ENCODE results near the gene MAPK8.

The MAPK8 gene

DNA sequence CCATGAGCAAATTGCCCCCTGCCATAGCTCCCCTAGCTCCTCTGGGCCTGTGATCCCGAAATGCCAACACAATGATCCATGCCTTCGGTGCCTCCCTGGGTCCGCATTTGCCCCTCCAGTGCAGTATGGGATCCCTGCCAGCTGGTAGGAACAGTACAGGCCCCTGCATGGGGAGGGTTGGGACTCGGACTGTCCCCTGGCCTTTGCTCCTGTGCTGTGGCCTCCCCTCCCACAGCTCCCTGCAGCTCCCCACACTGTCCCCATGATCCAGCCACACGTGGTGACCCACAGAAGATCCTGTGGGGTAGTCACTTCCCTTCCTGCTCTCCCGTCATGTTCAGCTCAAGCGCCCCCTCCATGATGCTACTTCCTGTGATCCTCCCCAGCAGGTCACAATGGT is 140.3 kb downstream of the MAPK8 start:
- in situ Hi-C loops (cut with MboI; ENCODE audit: low sequenced_read_pairs), result no loop called here

DNA sequence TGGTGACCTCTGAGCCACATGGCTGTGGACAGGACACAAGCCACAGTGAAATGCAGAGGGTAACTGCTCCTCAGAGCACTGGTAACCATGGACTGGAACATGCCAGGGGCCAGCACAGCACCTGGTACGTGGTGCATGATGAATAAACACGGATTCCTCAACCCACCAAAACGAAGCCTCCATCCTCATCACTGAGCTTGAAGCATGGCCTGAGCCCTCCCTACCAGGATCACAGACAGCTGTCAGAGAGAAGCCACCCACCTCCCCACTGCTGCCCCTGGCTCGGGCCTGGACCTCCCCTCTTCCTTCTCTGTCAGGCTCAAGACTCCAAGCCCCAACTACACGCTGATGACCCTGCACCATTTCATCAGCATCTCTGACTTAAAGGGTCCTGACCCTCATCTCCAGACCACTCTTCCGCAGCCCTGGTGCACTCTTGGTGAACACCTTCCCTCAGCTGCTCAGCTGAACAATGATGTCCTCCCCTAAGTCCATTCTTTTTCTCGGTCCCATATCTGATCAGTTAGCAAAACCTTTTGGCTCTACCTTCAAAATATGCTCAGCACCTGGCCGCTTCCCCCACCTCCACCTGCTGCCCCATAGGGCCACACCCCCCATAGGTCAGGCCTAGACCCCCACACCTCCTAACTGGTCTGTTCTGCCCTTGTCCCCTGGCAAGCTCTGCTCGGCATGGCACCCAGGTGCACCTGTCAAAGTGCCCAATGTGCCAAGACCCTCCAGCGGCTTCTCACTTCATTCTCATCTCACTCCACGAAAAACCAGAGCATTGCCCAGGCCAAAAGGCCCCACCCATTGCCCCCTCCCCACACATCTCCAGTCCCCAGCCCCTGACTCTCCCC is 141.1 kb downstream of the MAPK8 start:
- in situ Hi-C loops (cut with MboI; ENCODE audit: low sequenced_read_pairs), result no loop called here

DNA sequence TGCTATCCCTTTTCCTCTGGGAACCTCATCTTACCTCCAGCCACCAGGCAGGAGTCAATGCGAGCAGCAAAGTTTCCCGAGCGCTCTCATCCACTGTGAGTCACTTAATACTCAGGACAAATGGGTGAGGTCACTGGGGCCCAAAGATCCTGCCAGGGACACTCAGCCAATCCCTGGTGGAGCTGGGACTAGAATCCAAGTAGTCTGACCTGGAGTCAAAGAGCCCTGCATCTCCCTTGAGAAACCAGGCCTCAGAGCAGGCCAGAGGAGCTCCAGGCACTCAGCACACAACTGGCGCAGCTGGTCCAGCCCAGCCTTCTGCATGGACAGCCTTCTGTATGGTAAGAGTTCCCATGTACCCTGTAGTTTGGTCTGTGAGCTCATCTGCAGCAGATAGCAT is 142.3 kb downstream of the MAPK8 start:
- in situ Hi-C loops (cut with MboI; ENCODE audit: low sequenced_read_pairs), result no loop called here

DNA sequence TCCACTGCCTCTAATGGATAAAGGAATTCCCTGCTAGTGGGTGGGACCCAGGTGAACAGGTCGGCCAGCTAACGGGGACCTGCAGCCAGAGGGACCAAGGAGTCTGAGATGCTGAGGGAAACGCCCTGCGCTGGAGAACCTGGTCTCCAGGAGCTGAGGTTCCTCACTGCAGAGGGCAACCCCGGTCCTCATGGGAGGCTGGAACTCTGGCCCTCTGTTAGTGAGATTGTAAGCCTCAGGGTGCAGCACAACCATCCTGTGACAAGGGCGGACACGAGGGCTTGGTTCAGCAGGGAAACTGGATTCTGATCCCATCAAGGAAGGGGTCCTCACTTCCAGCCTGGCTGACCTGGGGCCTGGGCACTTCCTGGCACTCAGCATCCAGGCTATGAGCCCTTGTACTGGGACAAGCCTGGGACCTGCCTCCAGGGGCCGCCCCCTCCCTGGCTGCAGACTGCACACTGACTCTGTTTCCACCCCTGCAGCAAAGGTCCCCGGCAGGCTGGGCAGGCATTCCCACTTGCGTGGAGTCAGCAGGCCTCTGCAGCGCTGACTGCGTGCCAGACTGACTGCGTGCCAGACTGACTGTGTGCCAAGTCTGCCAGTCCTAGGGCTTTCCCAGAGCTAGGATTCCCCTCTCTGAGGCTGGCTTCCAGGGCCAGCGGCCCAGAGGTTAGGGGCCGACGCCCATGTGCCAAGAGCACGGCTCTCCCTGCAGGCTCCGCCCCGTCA is 143.2 kb downstream of the MAPK8 start:
- in situ Hi-C loops (cut with MboI; ENCODE audit: low sequenced_read_pairs), result no loop called here

DNA sequence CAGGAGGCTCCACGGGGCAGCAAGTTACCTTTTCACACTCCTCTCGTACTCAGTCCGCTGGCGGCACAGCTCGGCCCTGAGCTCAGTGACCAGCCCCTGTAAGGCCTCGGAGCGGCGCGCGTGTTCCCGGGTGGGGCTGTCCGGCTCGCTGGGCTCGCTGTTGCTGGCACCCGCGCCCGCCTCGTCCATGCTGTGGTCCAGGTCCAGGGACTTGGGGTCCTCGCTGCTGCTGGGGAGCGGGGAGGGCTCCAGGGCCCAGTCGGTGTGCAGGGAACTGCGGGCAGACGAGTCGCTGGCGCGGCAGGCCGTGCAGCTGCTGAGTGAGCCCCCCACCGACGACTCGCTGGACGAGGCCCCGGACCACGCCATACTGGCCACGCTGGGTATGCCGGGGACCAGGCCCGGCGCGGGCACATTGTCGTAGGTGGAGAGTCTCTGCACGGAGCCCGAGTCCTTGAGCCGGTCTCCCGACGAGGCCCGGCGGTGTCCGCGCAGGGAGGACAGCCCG is 143.8 kb downstream of the MAPK8 start:
- in situ Hi-C loops (cut with MboI; ENCODE audit: low sequenced_read_pairs), result no loop called here

DNA sequence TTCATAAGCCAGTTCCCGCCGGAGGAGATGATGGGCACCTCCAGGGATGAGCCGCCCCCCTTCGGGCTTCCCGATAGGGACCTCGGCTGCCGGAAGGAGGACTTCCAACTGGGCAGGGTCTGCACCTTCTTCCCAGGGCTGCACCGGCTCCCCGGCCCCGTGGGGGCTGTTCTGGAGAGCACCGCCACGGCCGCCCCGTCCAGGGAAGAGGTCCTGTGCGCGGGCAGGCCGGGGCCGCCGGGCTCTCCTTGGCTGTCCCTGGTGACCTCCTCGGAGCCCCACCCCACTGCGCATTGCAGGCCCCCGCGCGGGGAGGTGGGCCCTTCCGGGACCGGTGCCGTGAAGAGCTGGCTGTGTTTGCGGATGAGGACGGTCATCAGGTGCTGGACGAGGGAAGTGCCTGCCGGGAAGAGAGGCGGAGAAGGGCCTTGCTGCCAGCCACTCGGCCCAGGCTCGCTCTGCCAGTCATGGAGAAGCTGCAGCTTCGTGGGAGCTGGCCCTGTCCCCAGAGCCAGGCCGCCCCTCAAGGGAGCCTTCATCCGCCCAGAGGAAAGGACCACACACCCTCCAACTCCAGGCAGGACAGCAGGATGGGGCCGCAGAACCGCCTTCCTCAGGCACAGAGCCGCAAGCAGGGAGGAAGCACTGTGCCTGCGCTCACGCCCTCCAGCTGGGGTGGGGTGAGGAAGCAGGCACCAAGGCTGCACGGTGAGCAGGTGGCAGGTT is 144.4 kb downstream of the MAPK8 start:
- in situ Hi-C loops (cut with MboI; ENCODE audit: low sequenced_read_pairs), result no loop called here

DNA sequence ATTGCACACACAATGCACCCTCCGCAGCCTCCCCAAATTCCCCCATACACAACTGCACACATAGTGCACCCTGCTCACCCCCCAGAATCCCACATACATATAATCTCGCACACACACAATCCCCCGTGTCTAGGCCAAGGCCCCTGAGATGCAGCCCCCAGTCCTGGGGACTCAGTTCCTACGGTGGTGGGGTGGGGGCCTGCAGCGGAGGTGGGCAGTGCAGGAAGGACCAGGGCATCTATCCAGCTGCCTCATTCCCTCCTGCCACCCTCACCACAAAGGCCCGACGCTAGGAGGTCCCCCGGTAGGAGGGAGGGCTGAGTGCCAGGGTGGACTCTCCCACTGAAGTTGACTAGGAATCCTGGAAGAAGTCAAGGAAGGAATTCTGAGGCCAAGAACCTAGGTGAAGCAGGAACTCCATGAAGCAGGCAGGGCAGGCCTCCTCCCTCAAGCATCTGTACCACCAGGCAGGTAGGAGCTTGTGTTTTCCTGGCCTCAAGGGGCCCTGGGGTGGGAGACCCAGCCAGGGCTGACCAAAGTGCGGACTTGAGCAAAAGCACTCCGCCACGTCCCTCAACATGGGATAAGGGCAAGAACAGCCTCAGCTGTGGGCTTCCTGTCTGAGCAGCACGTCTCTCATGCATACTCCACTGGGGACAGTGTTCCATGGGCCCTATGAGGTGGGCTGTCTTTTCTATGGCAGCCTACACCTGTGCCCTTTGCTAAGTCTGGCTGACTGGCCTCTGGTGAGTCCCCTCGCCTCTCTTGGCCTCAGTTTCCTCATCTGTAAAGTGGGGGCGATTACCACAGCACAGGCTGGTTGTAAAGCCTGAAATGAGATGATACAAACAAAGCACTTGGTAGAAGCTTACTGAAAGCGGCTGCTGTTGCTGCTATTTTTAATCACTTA is 145.7 kb downstream of the MAPK8 start:
- in situ Hi-C loops (cut with MboI; ENCODE audit: low sequenced_read_pairs), result no loop called here

DNA sequence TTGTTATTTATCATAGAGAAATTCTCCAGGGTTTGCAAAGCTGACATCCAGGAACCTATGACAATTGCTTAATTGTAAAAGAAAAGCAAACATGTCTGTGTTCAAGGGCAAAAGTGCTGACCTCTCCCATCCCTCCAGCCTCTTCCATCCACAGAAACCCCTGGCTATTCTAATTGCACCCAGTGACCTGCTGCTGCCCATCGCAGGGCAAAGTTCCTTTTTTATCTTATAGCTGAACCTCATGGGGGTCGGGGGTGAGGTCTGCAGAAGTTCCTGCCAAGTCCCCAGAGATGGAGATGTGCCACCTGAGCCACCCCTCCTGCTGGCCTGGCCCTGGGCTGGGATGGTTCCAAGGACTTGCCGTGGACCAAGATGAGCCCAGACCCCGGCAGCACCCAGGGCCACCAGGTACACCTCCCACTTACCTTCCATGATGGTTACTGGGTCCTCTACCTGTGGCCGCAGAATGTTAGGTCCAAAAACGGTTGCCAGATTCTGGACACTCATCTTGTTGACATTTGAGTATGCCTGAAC is 146.5 kb downstream of the MAPK8 start:
- in situ Hi-C loops (cut with MboI; ENCODE audit: low sequenced_read_pairs), result no loop called here

DNA sequence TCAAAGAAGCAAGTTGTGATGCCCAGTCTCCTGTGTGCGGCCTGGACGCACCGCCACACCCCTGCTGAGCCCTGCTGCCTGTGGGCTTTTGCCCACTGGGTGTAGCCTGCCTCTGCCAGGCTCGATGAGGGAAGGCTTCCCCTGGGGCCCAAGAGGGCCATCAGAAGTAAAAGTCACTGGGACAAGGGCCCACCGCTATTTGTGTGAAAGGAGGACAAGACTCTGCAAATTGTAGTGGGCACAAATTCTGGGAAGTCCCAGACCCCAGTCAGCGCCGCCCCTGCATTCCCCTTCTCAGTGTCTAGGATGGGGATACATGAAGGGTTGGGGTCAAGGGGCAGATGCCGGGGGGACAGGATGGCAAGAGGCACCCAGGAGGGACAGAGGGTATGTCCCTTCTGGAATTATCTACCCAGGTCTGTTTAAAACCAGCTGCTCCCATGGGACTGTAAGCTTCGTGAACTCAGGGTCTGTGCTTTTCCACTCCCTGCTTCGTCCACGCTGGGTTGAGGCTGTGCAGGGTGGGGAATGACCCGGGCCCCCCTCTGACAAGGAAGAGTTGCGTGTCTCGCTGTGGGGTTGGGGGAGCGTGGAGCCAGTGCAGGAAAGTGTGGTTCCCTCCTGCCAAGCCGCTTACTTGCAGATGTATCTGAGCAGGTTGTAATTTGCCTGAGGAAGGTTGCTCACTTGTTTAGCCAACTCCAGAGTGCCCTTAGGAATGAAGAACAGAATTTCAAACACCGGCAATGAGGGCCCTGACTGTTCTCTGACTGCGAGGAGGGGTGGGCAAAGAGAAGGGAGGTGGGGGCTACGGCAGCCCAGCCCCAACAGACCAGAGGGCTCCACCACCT is 147.2 kb downstream of the MAPK8 start:
- in situ Hi-C loops (cut with MboI; ENCODE audit: low sequenced_read_pairs), result no loop called here

DNA sequence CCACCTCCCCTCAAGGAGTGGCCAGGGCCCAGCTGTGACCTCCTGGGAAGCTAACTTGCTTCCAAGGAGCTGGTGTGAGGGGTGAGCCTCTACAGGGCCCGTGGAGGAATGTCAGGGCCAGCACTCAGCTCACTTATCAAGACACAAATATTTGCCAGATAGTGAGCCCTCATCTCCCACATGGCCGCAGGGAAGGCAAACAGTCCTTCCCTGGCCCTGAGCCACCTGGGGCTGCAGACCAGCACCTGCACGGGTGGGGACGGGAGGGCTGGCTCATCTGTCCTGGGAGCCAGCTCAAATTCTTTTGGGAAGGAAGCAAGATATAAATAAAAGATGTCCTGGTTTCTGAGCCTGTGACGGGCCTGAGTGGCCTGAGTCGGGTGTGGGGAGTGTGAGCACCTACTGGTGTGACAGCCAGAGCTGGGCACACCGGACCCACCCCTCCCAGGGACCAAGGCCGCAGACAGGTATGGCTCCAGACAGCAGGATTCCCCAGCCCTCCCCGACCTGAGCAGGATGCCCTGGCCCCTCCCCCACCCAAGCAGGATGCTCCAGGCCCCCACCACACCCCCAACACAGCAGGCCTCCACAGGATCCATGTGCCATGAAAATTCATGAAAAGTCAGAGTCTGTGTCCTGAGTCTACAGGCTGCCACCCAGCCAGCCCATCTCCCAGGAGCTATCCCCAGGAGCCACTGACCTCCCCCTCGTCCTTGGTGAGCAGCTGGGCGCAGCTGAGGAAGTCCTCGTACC is 148.0 kb downstream of the MAPK8 start:
- in situ Hi-C loops (cut with MboI; ENCODE audit: low sequenced_read_pairs), result no loop called here

DNA sequence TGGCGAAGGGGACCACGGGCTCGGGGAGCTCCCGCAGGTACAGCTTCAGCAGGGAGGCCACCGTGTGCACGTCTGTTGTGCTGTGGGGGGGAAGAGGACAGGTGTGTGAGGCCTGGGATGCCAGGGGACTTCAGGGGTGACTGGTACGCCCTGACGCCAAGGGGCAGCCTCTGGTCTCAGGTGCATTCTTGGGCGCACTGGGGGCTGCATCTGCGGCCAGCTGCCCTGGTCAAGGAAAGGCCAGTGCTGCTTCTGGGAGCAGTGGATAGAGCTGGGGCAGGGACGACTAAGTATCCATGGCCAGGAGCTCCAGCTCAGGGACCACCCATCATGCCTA is 148.5 kb downstream of the MAPK8 start:
- in situ Hi-C loops (cut with MboI; ENCODE audit: low sequenced_read_pairs), result no loop called here

DNA sequence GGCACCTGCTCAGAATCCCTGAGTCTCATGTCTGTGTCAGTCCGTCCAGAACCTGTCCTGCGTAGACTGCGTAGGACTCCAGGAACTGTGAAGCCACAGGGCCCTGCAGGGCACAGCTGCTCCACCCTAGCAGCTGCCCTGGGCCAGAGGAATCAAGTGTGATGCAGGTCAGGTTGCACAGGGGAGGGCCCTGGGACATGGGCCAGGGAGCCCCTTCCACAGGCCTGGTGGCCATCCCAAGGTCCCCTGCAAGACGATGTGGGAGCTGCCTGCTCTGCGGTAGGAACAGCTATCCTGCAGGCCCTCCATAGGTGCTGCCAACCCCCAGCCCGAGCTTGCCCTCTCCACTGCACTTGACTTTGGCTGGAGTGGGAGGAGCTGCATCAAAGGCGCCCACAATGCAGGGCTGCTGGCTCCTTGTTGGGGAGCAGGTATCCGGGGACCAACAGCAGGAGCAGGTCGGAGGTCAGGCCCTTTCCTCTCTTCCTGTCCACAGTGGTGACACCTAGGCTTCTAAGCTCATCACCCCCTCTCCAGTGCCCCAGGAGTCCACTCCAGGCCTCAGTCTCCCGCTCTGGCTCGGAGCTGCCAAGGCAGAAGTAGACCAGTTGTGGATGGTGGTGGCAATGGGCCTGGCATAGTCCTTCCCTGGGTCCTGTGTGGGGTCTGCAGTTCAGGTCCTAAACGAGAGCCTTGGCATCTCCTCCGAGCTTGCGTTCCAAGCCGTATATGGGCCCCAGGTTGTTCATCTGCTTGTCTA is 149.1 kb downstream of the MAPK8 start:
- in situ Hi-C loops (cut with MboI; ENCODE audit: low sequenced_read_pairs), result no loop called here

DNA sequence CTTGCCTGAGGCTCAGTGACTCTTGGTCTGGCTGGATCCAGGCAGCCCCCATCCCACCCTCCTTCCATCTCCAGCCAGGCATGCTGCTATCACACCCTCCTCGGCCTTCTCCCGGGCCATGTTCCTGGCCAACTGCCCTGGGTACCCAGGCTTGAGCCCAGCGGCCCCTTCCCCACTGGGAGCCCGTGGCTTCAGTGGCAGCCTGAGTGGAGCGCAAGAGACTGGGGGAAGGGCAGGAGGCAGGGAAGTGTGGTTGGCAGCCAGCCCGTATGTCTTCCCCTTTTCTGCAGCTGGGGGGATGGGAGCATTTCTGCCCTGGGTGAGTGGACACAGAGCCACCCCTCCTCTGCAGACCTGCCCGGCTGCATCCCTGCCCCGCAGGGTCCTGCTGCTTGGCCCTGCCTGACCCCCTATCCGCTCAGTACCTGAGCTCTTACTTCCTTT is 149.9 kb downstream of the MAPK8 start:
- in situ Hi-C loops (cut with MboI; ENCODE audit: low sequenced_read_pairs), result no loop called here

DNA sequence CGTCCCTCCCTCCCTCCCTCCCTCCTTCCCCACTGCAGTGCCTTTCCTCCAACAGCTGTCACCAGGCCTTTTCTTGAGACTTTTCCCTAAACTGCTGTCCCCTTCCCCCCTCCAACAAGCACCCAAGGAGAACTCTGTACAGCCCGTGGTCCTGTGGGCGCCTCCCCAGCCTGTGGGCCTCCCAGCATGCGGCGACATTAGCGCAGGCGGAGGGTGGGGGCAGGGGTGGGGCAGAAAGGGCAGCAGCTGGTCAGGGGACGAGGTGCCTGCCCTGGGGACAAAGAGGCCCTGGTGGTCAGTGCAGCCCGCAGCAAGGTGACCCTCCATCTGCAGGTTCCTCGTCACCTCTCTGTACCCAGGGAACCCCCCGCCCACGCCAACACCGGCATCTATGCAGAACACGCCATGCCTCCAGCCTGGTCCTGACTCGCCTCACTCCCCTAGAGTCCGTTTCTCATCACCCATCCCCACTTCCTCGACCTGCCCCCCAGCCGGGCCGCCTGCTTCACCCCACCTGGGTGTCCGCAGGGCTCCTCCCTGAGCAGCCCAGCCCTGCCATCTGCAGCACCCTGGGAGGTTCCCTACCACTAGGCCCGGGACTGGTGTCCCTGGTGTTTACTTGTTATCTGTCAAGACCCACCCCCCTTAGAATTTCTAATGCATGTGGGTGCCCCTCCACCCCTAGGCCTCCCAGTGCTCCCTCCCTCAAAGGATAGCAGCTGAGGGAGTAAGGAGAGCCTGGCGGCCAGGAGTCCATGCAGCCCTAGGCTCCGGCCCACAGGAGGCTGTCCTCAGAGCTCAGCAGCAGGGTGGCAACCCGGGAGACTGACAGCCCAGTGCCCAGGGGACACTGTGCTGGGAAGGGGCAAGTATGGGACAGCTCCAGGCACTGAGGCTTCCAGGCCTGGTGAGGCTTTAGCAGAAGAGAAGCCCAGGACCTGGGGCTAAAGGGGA is 150.6 kb downstream of the MAPK8 start:
- in situ Hi-C loops (cut with MboI; ENCODE audit: low sequenced_read_pairs), result no loop called here

DNA sequence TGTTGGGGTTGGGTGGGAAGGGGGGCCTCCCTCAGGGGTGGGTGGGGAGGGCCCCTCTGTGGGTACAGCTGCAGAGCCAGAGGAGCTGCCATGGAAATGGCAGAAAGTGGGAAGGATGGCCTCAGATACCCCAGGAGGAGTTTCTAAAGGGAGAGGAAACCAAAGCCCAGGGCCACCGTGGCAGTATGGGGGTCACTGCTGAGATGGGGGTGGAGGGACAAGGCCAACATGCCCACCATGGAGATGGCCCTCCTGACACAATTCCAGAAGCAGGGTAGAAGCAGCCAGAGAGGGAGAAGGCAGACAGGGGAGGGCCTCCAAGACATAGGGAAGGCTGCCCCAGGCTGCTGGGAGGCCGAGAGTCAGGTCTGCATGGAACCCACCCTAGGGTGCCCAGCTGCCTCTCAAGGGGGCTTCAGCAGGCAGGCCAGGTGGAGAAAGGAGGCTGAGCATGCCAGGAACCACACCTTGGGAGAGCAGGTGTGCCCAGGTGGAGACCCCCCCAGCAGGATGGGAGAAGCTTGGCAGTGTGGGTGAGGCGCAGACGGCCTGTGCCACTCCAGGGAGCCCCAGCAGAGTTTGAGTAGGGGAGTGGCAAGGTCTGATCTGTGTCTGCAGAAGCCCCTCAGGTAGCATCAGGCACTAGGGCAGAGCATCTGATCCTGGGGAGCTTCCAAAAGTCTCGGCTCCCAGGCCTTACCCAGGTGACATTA is 151.6 kb downstream of the MAPK8 start:
- in situ Hi-C loops (cut with MboI; ENCODE audit: low sequenced_read_pairs), result no loop called here

DNA sequence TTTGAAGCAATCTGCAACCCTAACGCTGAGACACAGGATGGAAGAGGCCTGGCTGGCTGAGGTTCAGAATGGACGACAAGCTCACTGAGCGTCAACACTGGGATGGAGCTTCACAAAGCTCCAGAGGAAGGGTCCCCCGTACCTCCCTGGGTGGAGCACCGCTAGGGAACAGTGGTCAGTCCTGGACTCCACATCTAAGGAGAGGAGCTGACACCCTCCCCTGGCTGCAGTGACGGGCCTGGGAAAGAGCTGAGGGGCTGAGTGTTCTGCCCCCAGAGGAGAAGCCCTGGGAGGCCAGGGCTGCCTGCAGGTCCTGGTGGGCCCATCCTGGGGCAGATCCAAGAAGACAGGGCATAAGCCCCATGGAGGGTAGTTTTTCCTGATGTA is 152.2 kb downstream of the MAPK8 start:
- in situ Hi-C loops (cut with MboI; ENCODE audit: low sequenced_read_pairs), result no loop called here

Data from HL-60/S4 (cell line).